H4 (cell line): ENCODE results near the gene TMCO6. TPM values are rescaled to one million over a fixed set of nuclear protein-coding genes. Genes with fewer than 3 reads are reported as not detected.
"Not testable (repeated sequence)": the region's sequence is repeated elsewhere in the genome, so short reads cannot be mapped to it uniquely, and the experiment has no call there.

ENCODE experiments used
- DNase-seq: peaks from one replicate; pipeline ENCODE4 v3.0.0-alpha.2; 2015; ENCODE audit warnings: low spot score
- total RNA-seq: library from RNA; depleted of rRNA; stranded (reverse); fragments of >200 nt; shearing (Covaris generic); gene quantifications from 2 replicates; pipeline ENCODE4 v1.2.3, GENCODE V29; 2014; rRNA removed

Gene TMCO6
- total RNA-seq: 9.6 and 15.9 TPM in 2 replicates

GRCh38 chr5:140639148-140639981 is at the start of gene TMCO6:
Gene TMCO6 (plus strand): TSS chr5:140639451. CDS start chr5:140639528, 77 bp downstream.
- DNase-seq: peak; percentile 90

- DNase-seq: no peak
Measured at GRCh38 chr5:140590861-140591260, 48.4 kb upstream of the TMCO6 start.

GRCh38 chr5:140591747-140592372 is 47.4 kb upstream of the TMCO6 start:
- no peak for DNase-seq

GRCh38 chr5:140593070-140593469 is 46.2 kb upstream of the TMCO6 start:
- not testable (repeated sequence) for DNase-seq

- DNase-seq: no peak
Measured at GRCh38 chr5:140594169-140594568, 45.1 kb upstream of the TMCO6 start.

GRCh38 chr5:140595538-140596300 is 43.5 kb upstream of the TMCO6 start:
- no peak for DNase-seq

- DNase-seq: no peak
Measured at GRCh38 chr5:140596321-140596741, 42.9 kb upstream of the TMCO6 start.

- DNase-seq: no peak
Measured at GRCh38 chr5:140598836-140599235, 40.4 kb upstream of the TMCO6 start.

GRCh38 chr5:140600096-140600495 is 39.2 kb upstream of the TMCO6 start:
- DNase-seq: no peak

- no peak for DNase-seq
Measured at GRCh38 chr5:140602147-140602546, 37.1 kb upstream of the TMCO6 start.

GRCh38 chr5:140603446-140603698 is 35.9 kb upstream of the TMCO6 start:
- DNase-seq: not testable (repeated sequence)

- DNase-seq: no peak
Measured at GRCh38 chr5:140603734-140604133, 35.5 kb upstream of the TMCO6 start.

GRCh38 chr5:140605879-140606278 is 33.4 kb upstream of the TMCO6 start:
- no peak for DNase-seq

- DNase-seq: no peak
Measured at GRCh38 chr5:140607031-140607430, 32.2 kb upstream of the TMCO6 start.

- no peak for DNase-seq
Measured at GRCh38 chr5:140608722-140609121, 30.5 kb upstream of the TMCO6 start.

GRCh38 chr5:140609126-140609525 is 30.1 kb upstream of the TMCO6 start:
- DNase-seq: peak; percentile 25

- no peak for DNase-seq
Measured at GRCh38 chr5:140611020-140611521, 28.2 kb upstream of the TMCO6 start.

- no peak for DNase-seq
Measured at GRCh38 chr5:140622301-140622700, 16.9 kb upstream of the TMCO6 start.

GRCh38 chr5:140623061-140623460 is 16.2 kb upstream of the TMCO6 start:
- DNase-seq: not testable (repeated sequence)

- DNase-seq: not testable (repeated sequence)
Measured at GRCh38 chr5:140624886-140625285, 14.4 kb upstream of the TMCO6 start.

- DNase-seq: no peak
Measured at GRCh38 chr5:140627972-140628371, 11.3 kb upstream of the TMCO6 start.

GRCh38 chr5:140628711-140629110 is 10.5 kb upstream of the TMCO6 start:
- DNase-seq: no peak
